SK-N-SH (cell line): ENCODE measurements around the gene ABCA3. TPM values are rescaled to one million over a fixed set of nuclear protein-coding genes. Genes with fewer than 3 reads are reported as not detected.

ENCODE experiments used
- CTCF ChIA-PET: fragments of 300-600, 350-600 bp; formaldehyde crosslinking; extraction: SDS; loops from one replicate; lab custom pipeline; 2021; lab: Yijun Ruan, JAX
- POLR2A ChIA-PET: fragments of 350-600 bp; sonication (Branson Sonifier 250); formaldehyde crosslinking; extraction: SDS; loops from one replicate; lab custom pipeline; 2020; ENCODE audit warnings: antibody characterized with exemption, inconsistent platforms; lab: Yijun Ruan, JAX
- DNase-seq: peaks from one replicate; pipeline ENCODE4 v3.0.0; 2012
- H2AFZ ChIP-seq: fragments of 200-600 bp; sonication (generic); 2 replicates; pipeline ENCODE4 v1.8.1; 2016; ENCODE audit warnings: antibody characterized with exemption, mild to moderate bottlenecking, low read depth
- H3F3A ChIP-seq: fragments of 200-600 bp; sonication (generic); replicated peaks from 2 replicates; pipeline ENCODE3; 2016; ENCODE audit warnings: antibody characterized with exemption, mild to moderate bottlenecking; ENCODE audit not compliant: insufficient read depth
- H3K27ac ChIP-seq, 2 experiments: fragments of 200-500 bp in 1 of 2; fragments of 200-600 bp in 1 of 2; sonication (Bioruptor generic) in 1 of 2; sonication (generic), shearing (Covaris generic) in 1 of 2; 2 replicates each; pipeline versions ENCODE4 v1.5.1 to v1.6.1; 2014 to 2016; ENCODE audit warnings: low read depth in 2 of 2, inconsistent platforms in 1 of 2, low read length in 1 of 2, mild to moderate bottlenecking in 1 of 2, mixed read lengths in 1 of 2
- H3K27me3 ChIP-seq: fragments of 200-600 bp; sonication (generic), shearing (Covaris generic); 2 replicates; pipeline ENCODE4 v1.6.1; 2016; ENCODE audit warnings: mixed run types; ENCODE audit not compliant: insufficient read depth
- H3K36me3 ChIP-seq, 2 experiments: fragments of 200-500 bp in 1 of 2; fragments of 200-600 bp in 1 of 2; sonication (Bioruptor generic) in 1 of 2; sonication (generic) in 1 of 2; replicated peaks in 1 of 2; 2 replicates each; pipeline versions ENCODE3 to v1.5.1; 2014 to 2016; ENCODE audit warnings: low read length in 1 of 2, mild to moderate bottlenecking in 1 of 2; ENCODE audit not compliant: insufficient read depth in 2 of 2, control insufficient read depth in 1 of 2
- H3K4me1 ChIP-seq, 2 experiments: fragments of 200-500 bp in 1 of 2; fragments of 200-600 bp in 1 of 2; sonication (Bioruptor generic) in 1 of 2; sonication (generic), shearing (Covaris generic) in 1 of 2; 2 replicates each; pipeline versions ENCODE4 v1.5.1 to v1.6.1; 2014 to 2016; ENCODE audit warnings: low read depth in 1 of 2, low read length in 1 of 2, mixed run types in 1 of 2; ENCODE audit not compliant: insufficient read depth in 2 of 2, control insufficient read depth in 1 of 2
- H3K4me2 ChIP-seq: fragments of 200-600 bp; sonication (generic), shearing (Covaris generic); 2 replicates; pipeline ENCODE4 v1.6.1; 2017; ENCODE audit warnings: mixed run types
- H3K4me3 ChIP-seq, 2 experiments: fragments of 200-500 bp in 1 of 2; fragments of 200-600 bp in 1 of 2; sonication (Bioruptor generic) in 1 of 2; sonication (generic), shearing (Covaris generic) in 1 of 2; 2 replicates each; pipeline versions ENCODE4 v1.5.1 to v1.8.1; 2014 to 2016; ENCODE audit warnings: low read depth in 2 of 2, inconsistent platforms in 1 of 2, low read length in 1 of 2, mild to moderate bottlenecking in 1 of 2, mixed read lengths in 1 of 2, moderate library complexity in 1 of 2
- H3K79me2 ChIP-seq: fragments of 200-600 bp; sonication (generic); 2 replicates; pipeline ENCODE4 v1.8.1; 2017; ENCODE audit warnings: mild to moderate bottlenecking; ENCODE audit not compliant: insufficient read depth
- H3K9ac ChIP-seq: fragments of 200-600 bp; sonication (generic); 2 replicates; pipeline ENCODE4 v1.6.1; 2017; ENCODE audit warnings: mixed run types
- H3K9me2 ChIP-seq: fragments of 200-600 bp; sonication (generic); 2 replicates; pipeline ENCODE4 v1.6.1; 2017; ENCODE audit warnings: mixed run types
- H3K9me3 ChIP-seq: fragments of 200-600 bp; sonication (generic); 2 replicates; pipeline ENCODE4 v1.6.1; 2017; ENCODE audit warnings: mixed run types, mild to moderate bottlenecking, moderate library complexity
- H4K20me1 ChIP-seq: fragments of 200-600 bp; sonication (generic); 2 replicates; pipeline ENCODE4 v1.6.1; 2017; ENCODE audit warnings: mild to moderate bottlenecking, mixed run types; ENCODE audit not compliant: insufficient read depth
- EP300 ChIP-seq, 2 experiments: IDR thresholded peaks; 2 replicates each; pipeline versions ENCODE4 v1.4.0 to v1.6.1; 2012; ENCODE audit warnings: borderline replicate concordance in 1 of 2, low read depth in 1 of 2, low read length in 1 of 2
- GATA2 ChIP-seq: sonication (generic); formaldehyde crosslinking; IDR thresholded peaks from 2 replicates; pipeline ENCODE4 v1.5.0; 2020; ENCODE audit warnings: mild to moderate bottlenecking, missing genetic modification reagents
- IRF3 ChIP-seq: fragments of 150-350 bp; IDR thresholded peaks from 2 replicates; pipeline ENCODE4 v1.6.1; 2016; ENCODE audit warnings: mild to moderate bottlenecking, low read depth, low read length
- REST ChIP-seq: IDR thresholded peaks from 2 replicates; pipeline ENCODE4 v1.6.1; 2012; ENCODE audit warnings: mild to moderate bottlenecking, low read depth, low read length, moderate library complexity
- SIN3A ChIP-seq: IDR thresholded peaks from 2 replicates; pipeline ENCODE4 v1.6.1; 2012; ENCODE audit warnings: low read depth, mild to moderate bottlenecking, low read length, moderate library complexity, borderline replicate concordance
- USF1 ChIP-seq: IDR thresholded peaks from 2 replicates; pipeline ENCODE4 v1.4.0; 2012; ENCODE audit warnings: low read depth, borderline replicate concordance
- YY1 ChIP-seq: IDR thresholded peaks from 2 replicates; pipeline ENCODE4 v1.4.0; 2012; ENCODE audit warnings: low read depth, mild to moderate bottlenecking
- ZBTB33 ChIP-seq: IDR thresholded peaks from 2 replicates; pipeline ENCODE4 v1.4.0; 2012; ENCODE audit warnings: low read depth, borderline replicate concordance
- WGBS: methylation state at CpG from one replicate; pipeline ENCODE4 v1.1.6; 2017; ENCODE audit warnings: low lambda C conversion rate; 5-methylcytosine and 5-hydroxymethylcytosine counted together
- polyA plus RNA-seq, 3 experiments: library from polyadenylated mRNA; depleted of rRNA; stranded (reverse); fragments of >200 nt; gene quantifications; 2 replicates each; pipeline ENCODE4 v1.2.3, GENCODE V29; 2012

ABCA3 gene
- polyA plus RNA-seq, 1 of the 3 experiments (the other 2 are of a cell fraction): 9.9 TPM

GRCh38 chr16:2372684-2373083 is 32.2 kb upstream of the ABCA3 start:
- POLR2A ChIA-PET: no interaction called here
- 56% methylated on average over 4 of the region's 4 CpGs for WGBS

DNA sequence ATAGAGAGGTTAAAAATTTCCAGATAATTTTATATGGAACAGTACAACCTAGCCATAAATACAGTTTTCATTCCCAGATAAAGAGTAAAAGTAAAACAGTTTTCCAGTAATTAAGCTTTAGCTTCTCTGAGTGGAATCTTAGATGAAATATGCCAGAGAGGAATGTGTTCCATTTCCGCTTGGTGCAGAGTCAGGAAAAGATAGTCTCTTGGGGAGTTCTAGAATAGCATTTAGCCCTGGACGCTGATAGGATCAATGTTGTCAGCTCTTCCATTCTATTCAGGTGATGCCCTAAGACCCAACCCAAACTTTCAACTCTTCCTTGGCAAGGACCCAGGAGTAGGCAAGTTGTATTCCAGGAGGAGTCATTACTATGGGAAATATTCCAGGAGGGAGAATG is 30.9 kb upstream of the ABCA3 start:
- 74% methylated on average over 2 of the region's 2 CpGs for WGBS
- Histone ChIP-seq H3K4me1 (peaks cover 0 to 14% of the 10 kb centered on the region in 2 experiments; a peak in 2 of 4 replicates), H3F3A (no peaks in the 10 kb centered on the region), H3K4me3 (no peak overlapping the region), H3K27me3 (no peaks in the 10 kb centered on the region), H3K9me3 (no peaks in the 10 kb centered on the region), H3K79me2 (no peaks in the 10 kb centered on the region), H3K4me2 (no peak overlapping the region), H4K20me1 (no peaks in the 10 kb centered on the region), H3K27ac (no peak overlapping the region), H2AFZ (no peak overlapping the region)
- ChIA-PET POLR2A (no interaction called here), CTCF (interaction anchor here (0.6 kb wide), 1 partner anchor 44 kb away, joined by 3 read pairs; no protein-coding TSS in a partner anchor)
- no peak for TF ChIP-seq SIN3A
- TF ChIP-seq GATA2 (CRISPR knock-in tag): no peak
- no peak for TF ChIP-seq REST
- no peak for TF ChIP-seq YY1
- TF ChIP-seq, all 33 proteins: peak for 0
- DNase-seq: no peak
- no peaks in the 10 kb centered on the region for H3K9me2 ChIP-seq
- H3K9ac ChIP-seq: no peak overlapping the region
- no peaks in the 10 kb centered on the region for H3K36me3 ChIP-seq

More at GRCh38 chr16:2372684-2373083, 32.2 kb upstream of the ABCA3 start:
- no peak overlapping the region for H3K4me3 ChIP-seq
- no peak for DNase-seq
- no peaks in the 10 kb centered on the region for H3K9me3 ChIP-seq
- no peaks in the 10 kb centered on the region for H3K9me2 ChIP-seq
- no peak overlapping the region for H2AFZ ChIP-seq
- H3K27me3 ChIP-seq: no peaks in the 10 kb centered on the region
- H3K36me3 ChIP-seq: no peaks in the 10 kb centered on the region
- no peaks in the 10 kb centered on the region for H4K20me1 ChIP-seq
- H3K4me2 ChIP-seq: no peak overlapping the region
- CTCF ChIA-PET: interaction anchor here (1.0 to 2.3 kb wide), 3 partner anchors 25 to 57 kb away, joined by 3 to 5 read pairs (median 5); partner anchors contain the start of genes ABCA3 and CCNF
- peaks cover 0 to 8% of the 10 kb centered on the region in 2 experiments; a peak in 1 of 4 replicates for H3K4me1 ChIP-seq
- no peak overlapping the region for H3K27ac ChIP-seq
- no peak overlapping the region for H3K9ac ChIP-seq
- TF ChIP-seq IRF3: no peak
- no peak for TF ChIP-seq USF1
- no peak for TF ChIP-seq ZBTB33
- no peak for TF ChIP-seq EP300 (IDR thresholded peaks at IDR 0.05; ENCODE audit: borderline replicate concordance in 1 of 2, low read depth in 1 of 2, low read length in 1 of 2)
- TF ChIP-seq, all 33 proteins: peak for 0
- no peaks in the 10 kb centered on the region for H3F3A ChIP-seq
- no peaks in the 10 kb centered on the region for H3K79me2 ChIP-seq
